ENCODE results near the gene CCDC12. TPM values are rescaled to one million over a fixed set of nuclear protein-coding genes. Genes with fewer than 3 reads are reported as not detected.

CCDC12 gene
- total RNA-seq, 1 donor from 2014 or later = 36.3 TPM

GRCh38 chr3:46918202-46918601 is 58.3 kb downstream of the CCDC12 start:
- no peaks in the 10 kb centered on the region for H3K4me1 Mint-ChIP-seq (ENCODE audit: unreplicated experiment)
- no peak overlapping the region for H3K27ac Mint-ChIP-seq (ENCODE audit: unreplicated experiment)
- no peak overlapping the region for H3K4me3 Mint-ChIP-seq (ENCODE audit: unreplicated experiment)
- DNase-seq (ENCODE audit: low spot score) = no peak
- peaks cover 39% of the 10 kb centered on the region for H3K36me3 Mint-ChIP-seq (ENCODE audit: low read depth, unreplicated experiment)
- no peak for TF ChIP-seq CTCF (IDR thresholded peaks at IDR 0.05; ENCODE audit: unreplicated experiment)
- H3K27me3 Mint-ChIP-seq (ENCODE audit: unreplicated experiment) = peaks cover 3% of the 10 kb centered on the region
- no peaks in the 10 kb centered on the region for H3K9me3 Mint-ChIP-seq (ENCODE audit: unreplicated experiment)

GRCh38 chr3:46917257-46917656 is 59.3 kb downstream of the CCDC12 start:
- Mint-ChIP-seq H3K9me3 (ENCODE audit: unreplicated experiment) (no peaks in the 10 kb centered on the region), H3K36me3 (ENCODE audit: low read depth, unreplicated experiment) (peaks cover 37% of the 10 kb centered on the region), H3K27ac (ENCODE audit: unreplicated experiment) (no peak overlapping the region), H3K4me1 (ENCODE audit: unreplicated experiment) (no peaks in the 10 kb centered on the region), H3K4me3 (ENCODE audit: unreplicated experiment) (no peak overlapping the region), H3K27me3 (ENCODE audit: unreplicated experiment) (peaks cover 1% of the 10 kb centered on the region)
- TF ChIP-seq CTCF (IDR thresholded peaks at IDR 0.05; ENCODE audit: unreplicated experiment) = no peak
- no peak for DNase-seq (ENCODE audit: low spot score)

GRCh38 chr3:46916799-46917198 is 59.7 kb downstream of the CCDC12 start:
- Mint-ChIP-seq H3K27me3 (ENCODE audit: unreplicated experiment) (peaks cover 1% of the 10 kb centered on the region), H3K27ac (ENCODE audit: unreplicated experiment) (no peak overlapping the region), H3K9me3 (ENCODE audit: unreplicated experiment) (no peaks in the 10 kb centered on the region), H3K36me3 (ENCODE audit: low read depth, unreplicated experiment) (peaks cover 37% of the 10 kb centered on the region), H3K4me1 (ENCODE audit: unreplicated experiment) (no peaks in the 10 kb centered on the region), H3K4me3 (ENCODE audit: unreplicated experiment) (no peak overlapping the region)
- no peak for TF ChIP-seq CTCF (IDR thresholded peaks at IDR 0.05; ENCODE audit: unreplicated experiment)
- no peak for DNase-seq (ENCODE audit: low spot score)

GRCh38 chr3:46916278-46916677 is 60.3 kb downstream of the CCDC12 start:
- TF ChIP-seq CTCF (IDR thresholded peaks at IDR 0.05; ENCODE audit: unreplicated experiment) = no peak
- no peaks in the 10 kb centered on the region for H3K9me3 Mint-ChIP-seq (ENCODE audit: unreplicated experiment)
- H3K4me1 Mint-ChIP-seq (ENCODE audit: unreplicated experiment) = no peaks in the 10 kb centered on the region
- H3K27ac Mint-ChIP-seq (ENCODE audit: unreplicated experiment) = no peak overlapping the region
- DNase-seq (ENCODE audit: low spot score) = no peak
- H3K4me3 Mint-ChIP-seq (ENCODE audit: unreplicated experiment) = no peak overlapping the region
- peaks cover 1% of the 10 kb centered on the region for H3K27me3 Mint-ChIP-seq (ENCODE audit: unreplicated experiment)
- peaks cover 33% of the 10 kb centered on the region for H3K36me3 Mint-ChIP-seq (ENCODE audit: low read depth, unreplicated experiment)

GRCh38 chr3:46915297-46915822 is 61.2 kb downstream of the CCDC12 start:
- Mint-ChIP-seq H3K27me3 (ENCODE audit: unreplicated experiment) (peaks cover 1% of the 10 kb centered on the region), H3K36me3 (ENCODE audit: low read depth, unreplicated experiment) (peaks cover 28% of the 10 kb centered on the region), H3K9me3 (ENCODE audit: unreplicated experiment) (no peaks in the 10 kb centered on the region), H3K27ac (ENCODE audit: unreplicated experiment) (no peak overlapping the region), H3K4me1 (ENCODE audit: unreplicated experiment) (no peaks in the 10 kb centered on the region), H3K4me3 (ENCODE audit: unreplicated experiment) (no peak overlapping the region)
- TF ChIP-seq CTCF (IDR thresholded peaks at IDR 0.05; ENCODE audit: unreplicated experiment) = no peak
- DNase-seq (ENCODE audit: low spot score) = no peak
